T1000 (cell line): ENCODE results near the gene SYCP2.

Experiments
- DNase-seq: peaks from one replicate; lab custom pipeline; 2025; ENCODE audit warnings: mixed read lengths; lab: John Stamatoyannopoulos, UW

Gene SYCP2

DNA sequence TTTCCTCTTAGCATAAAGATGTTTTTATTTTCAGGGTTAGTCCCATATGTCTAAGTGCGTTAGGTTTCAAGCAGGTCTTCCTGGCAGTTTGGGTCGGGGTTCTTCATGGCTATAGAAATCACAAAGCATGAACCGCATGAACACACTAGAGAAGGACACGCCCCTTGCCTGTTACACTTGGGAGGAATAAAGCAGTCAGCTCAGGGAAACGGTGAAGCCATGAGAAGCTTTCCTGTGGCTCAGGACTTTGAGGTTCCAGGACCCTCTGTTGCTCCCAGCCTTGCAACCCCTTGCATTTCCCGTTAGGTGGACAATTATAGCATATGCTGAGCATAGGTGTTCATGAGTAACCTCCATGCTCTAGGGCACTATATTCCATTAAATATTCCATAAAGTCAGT, 96.7 kb downstream of the SYCP2 start:
- no peak for DNase-seq

- no peak for DNase-seq
Observed at GRCh38 chr20:59835448-59836395, 97.7 kb downstream of the SYCP2 start.

- DNase-seq, result no peak
Observed at GRCh38 chr20:59835057-59835447, 98.4 kb downstream of the SYCP2 start.

DNA sequence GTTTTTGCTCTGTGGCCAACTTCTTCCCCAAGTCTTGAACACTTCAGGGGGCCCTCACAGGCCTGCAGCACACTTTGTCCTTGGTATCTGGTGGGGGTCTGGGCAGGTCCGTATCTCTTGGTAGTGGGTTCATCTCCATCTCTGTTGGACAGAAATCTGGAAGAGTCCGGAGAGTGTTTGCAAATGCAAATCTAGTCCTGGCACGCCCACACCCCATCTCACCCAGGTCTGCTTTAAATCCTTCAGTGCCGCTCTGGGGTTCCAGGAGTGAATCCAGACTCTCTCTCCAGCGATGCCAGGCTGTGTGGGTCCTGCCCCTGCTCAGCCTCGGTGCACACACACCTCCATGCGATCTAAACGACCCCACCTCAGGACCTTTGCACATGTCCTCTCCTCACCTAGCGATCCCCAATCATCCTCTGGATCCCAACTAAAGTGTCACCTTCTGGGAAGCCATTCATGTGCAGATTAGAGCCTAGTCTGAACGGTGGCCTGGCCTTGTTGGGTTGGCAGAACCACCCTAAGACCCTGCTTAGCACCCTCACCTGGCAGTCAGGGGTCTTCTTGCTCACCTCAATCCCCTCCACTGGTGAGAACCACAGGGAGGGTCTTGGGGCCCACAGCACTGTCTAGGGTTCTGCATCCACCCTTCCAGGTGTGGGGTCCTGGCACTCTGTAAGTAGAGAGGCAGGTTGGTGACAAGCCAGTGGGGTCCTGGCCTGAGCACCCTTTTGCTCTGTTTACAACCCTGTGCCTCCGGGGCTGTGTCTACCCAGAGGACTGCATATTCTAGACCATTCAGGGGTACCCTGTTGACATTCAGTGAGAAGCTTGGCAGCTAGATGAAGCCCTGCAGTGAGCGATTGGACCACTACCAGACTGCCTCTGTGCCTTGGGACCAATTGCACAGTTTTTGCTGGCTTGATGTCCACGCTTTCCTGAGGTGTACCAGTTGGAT, 100.8 kb downstream of the SYCP2 start:
- DNase-seq, result no peak

DNA sequence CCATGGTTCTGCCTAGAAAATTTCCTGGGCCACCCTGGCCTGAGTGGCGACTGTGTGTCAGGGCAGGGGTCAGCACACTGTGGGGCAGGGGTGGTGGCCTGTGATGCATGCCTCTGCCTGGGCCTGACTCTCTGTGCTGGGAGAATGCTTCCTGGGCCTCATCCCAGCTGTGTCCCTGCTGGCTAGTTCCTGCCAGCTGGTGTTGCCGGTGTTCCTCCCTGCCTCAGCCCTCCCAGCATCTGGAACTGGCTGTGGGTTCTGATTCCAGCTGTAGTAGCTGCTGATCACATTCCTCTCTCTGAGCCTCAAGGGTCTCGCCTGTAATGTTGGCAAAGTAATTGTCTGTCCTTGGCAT, 101.5 kb downstream of the SYCP2 start:
- no peak for DNase-seq

- DNase-seq, result no peak
Observed at GRCh38 chr20:59831024-59831915, 102.2 kb downstream of the SYCP2 start.

GRCh38 chr20:59830665-59831023, 102.8 kb downstream of the SYCP2 start:
- no peak for DNase-seq

GRCh38 chr20:59829786-59830664, 103.4 kb downstream of the SYCP2 start:
- DNase-seq, result no peak

- DNase-seq, result no peak
Observed at GRCh38 chr20:59829054-59829785, 104.2 kb downstream of the SYCP2 start.

DNA sequence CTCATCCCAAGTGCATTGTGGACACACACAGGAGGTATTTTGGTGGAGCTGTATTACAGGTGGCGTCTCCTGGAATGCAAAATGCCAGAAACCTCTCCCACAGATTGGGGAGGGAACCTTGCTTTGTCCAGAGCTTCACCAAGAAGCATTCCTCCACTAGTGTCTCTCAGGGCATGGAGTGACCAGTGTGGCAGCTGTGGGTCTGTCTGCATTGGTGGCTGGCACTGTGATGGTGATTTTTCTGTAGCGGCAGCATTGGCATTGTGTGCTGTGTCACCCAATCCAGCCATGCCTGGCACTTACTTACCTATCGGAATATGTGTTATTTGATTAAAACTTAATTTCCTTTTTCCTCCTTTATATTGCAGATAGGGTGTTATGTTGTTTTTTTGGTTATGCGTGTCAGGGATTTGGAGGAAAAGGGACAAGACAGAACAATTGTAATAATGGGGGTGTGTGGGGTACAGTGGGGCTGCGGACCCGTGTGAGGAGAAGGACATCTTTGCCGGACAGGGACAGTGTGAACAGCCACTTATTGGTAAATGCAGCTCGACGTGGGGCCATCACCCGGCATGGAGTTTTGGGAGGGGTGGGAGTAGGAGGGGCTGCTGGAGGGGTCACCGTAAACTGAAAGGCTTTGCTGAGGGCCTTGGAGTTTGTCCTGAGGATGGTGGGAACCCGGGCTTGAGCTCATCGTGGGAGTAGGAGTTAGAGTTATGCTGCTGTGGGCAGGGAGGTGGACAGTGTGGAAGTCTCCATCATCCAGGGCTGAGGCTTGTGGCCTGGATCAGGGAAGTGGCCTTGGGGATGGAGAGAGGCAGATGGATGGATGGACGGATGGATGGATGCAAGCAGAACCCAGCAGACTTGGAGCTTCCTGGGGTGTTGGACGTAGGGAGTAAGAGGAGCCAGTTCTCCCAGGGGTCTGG, 105.0 kb downstream of the SYCP2 start:
- no peak for DNase-seq

DNA sequence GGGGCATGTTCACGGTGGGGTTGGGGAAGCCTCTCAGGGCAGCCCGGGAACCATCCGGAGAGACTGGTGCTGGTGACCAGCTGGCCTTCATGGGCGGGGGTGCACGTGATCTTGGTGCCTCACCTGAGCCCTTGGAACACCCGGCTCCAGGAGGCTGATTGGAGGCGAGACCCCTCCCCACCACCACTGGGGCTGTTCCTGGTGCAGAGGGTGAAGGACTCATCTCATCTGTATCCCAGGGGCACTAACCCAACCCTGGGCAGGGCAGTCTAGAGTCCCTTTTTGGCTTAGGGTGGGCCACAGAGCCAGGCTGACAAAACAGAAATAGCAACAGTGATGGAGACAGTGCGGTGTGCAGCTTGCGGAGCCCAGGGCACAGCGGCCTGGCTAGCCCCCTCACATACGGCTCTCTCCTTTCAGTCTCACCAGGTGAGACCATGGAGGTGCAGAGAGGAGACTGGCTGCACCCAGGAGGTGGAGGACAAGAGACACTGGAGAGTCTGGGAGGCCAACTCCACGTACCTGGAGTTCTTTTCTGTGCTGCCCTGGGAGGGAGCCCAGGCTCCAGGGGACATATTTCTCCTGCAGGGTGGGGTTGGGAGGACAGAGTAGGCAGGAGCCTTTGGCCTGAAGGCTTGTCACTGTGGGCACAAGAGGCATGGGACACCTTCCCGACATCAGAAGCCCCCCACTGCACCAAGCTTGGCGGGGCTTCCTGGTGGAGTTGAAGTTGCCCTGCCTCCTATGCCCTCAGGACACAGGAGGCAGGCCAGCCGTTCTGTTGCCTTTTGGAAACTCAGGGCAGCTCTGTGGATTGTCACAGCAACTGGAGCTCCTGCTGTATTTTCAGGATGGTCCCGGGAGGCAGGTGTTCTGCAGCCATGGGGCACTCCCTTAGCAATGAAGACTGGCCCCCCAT, 106.0 kb downstream of the SYCP2 start:
- no peak for DNase-seq

- DNase-seq, result no peak
Observed at GRCh38 chr20:59825944-59826759, 107.3 kb downstream of the SYCP2 start.

DNA sequence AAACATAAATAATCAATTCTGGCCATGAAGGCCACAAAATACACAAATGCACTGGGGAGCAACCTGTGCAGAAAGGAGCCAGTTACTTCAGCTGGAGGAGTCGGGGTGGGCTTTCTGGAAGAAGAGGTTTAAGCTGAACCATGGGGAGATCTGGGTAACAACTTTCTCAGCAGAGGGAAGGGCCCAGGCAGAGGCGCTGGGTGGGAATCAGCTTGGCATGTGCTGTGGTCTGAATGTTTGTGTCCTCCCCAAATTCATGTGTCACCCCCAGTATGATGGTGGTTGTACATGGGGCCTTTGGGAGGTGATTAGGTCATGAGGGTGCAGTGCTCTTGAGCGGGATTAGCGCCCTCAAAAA, 107.9 kb downstream of the SYCP2 start:
- no peak for DNase-seq

- no peak for DNase-seq
Observed at GRCh38 chr20:59824711-59825562, 108.5 kb downstream of the SYCP2 start.

DNA sequence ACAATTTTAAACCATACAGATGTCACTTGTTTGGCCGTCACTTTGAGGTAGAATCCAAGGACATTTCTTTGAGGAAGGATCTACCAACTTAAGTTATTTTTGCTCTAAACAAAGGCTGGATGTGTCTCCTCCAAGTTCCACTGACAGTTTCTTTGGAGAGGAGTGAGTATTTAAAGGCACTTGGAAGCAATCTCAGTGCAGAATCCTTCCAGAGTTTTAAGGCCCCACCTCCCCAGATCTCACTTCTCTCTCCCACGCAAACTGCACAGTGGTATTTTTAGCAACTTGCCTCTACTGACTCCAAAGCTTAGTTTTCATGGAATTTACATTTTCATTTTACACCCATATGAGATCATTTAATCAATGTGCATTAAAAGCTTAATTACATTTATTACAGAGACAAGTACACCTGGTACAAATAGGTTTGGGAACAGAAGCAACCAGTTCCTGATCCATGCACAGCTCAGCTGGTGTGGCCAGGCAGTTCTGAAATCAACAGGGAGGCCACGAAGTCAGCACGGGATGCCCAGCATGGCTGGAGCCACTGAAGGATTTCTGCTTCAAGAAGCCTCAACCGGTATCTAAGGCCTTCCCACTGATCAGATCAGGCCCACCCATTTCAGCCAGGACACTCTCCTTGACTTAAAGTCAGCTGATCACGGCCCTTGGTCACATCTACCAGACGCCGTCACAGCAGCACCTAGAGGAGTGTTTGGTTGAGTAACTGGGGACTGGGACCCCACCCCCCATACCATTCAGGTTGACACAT, 109.8 kb downstream of the SYCP2 start:
- no peak for DNase-seq
